GM12878 (cell line): ENCODE measurements around the gene KCNJ3. TPM values are rescaled to one million over a fixed set of nuclear protein-coding genes. Genes with fewer than 3 reads are reported as not detected.

Experiments
- ATAC-seq: fragments of 200-7000 bp; cut with Tn5 transposase; 3 replicates; pipeline ENCODE4 v1.9.1; 2020; ENCODE audit warnings: mild to moderate bottlenecking, moderate library complexity
- BruUV-seq: library from RNA; stranded (reverse); fragments of 400-500 nt; replicated peaks from 2 replicates; lab custom pipeline; 2021; lab: Mats Ljungman, UMichigan
- CTCF ChIA-PET: fragments of 300-600 bp; sonication (Branson Sonifier 250); formaldehyde crosslinking; extraction: SDS; loops from one replicate; lab custom pipeline; 2021; ENCODE audit warnings: inconsistent platforms; lab: Yijun Ruan, JAX
- POLR2A ChIA-PET: fragments of 350-600 bp; formaldehyde crosslinking; extraction: SDS; loops from one replicate; lab custom pipeline; 2021; ENCODE audit warnings: inconsistent platforms; lab: Charles Lee
- RAD21 ChIA-PET: fragments of 300-600 bp; sonication (Branson Sonifier 250); formaldehyde crosslinking; loops from one replicate; lab custom pipeline; 2023; ENCODE audit warnings: antibody characterized with exemption; ENCODE audit not compliant: unreplicated experiment; lab: Charles Lee
- SMC1A ChIA-PET: fragments of 300-600 bp; sonication (Branson Sonifier 250); formaldehyde crosslinking; loops from one replicate; lab custom pipeline; 2023; ENCODE audit not compliant: unreplicated experiment, uncharacterized antibody; lab: Charles Lee
- DNase-seq: peaks from one replicate; pipeline ENCODE4 v3.0.0-alpha.2; 2011; ENCODE audit warnings: low read depth, low spot score
- FAIRE-seq: peaks from 3 replicates; lab custom pipeline; 2011; peaks lifted over from hg19 to GRCh38; lab: Jason Lieb, UNC
- H2AFZ ChIP-seq: 2 replicates; pipeline ENCODE4 v1.6.0; 2011; ENCODE audit warnings: low read depth, low read length, control low read depth; ENCODE audit not compliant: control insufficient read depth
- H3K27ac ChIP-seq: 2 replicates; pipeline ENCODE4 v1.5.1; 2011; ENCODE audit warnings: control low read depth; ENCODE audit not compliant: control insufficient read depth, insufficient read depth
- H3K27me3 ChIP-seq, 2 experiments: replicated peaks in 1 of 2; 2 replicates each; pipeline versions ENCODE4 v1.6.0 to v1.6.1; 2011; ENCODE audit warnings: low read length in 1 of 2; ENCODE audit not compliant: control insufficient read depth in 2 of 2, insufficient read depth in 2 of 2
- H3K36me3 ChIP-seq, 2 experiments: 2 replicates each; pipeline ENCODE4 v1.5.1; 2011; ENCODE audit warnings: low read length in 1 of 2; ENCODE audit not compliant: control insufficient read depth in 2 of 2, insufficient read depth in 2 of 2
- H3K4me1 ChIP-seq: 2 replicates; pipeline ENCODE4 v1.6.1; 2011; ENCODE audit warnings: mild to moderate bottlenecking, low read length, moderate library complexity, mixed read lengths; ENCODE audit not compliant: control insufficient read depth, insufficient read depth
- H3K4me2 ChIP-seq: 2 replicates; pipeline ENCODE4 v1.6.0; 2011; ENCODE audit warnings: control low read depth; ENCODE audit not compliant: control insufficient read depth, insufficient read depth
- H3K4me3 ChIP-seq: fragments of 200-600 bp; sonication (generic); 2 replicates; pipeline ENCODE4 v1.5.1; 2016
- H3K79me2 ChIP-seq: 2 replicates; pipeline ENCODE4 v1.6.0; 2011; ENCODE audit warnings: low read length; ENCODE audit not compliant: control insufficient read depth, insufficient read depth
- H3K9ac ChIP-seq: 2 replicates; pipeline ENCODE4 v1.8.0; 2011; ENCODE audit warnings: low read length, control low read depth, mixed read lengths; ENCODE audit not compliant: control insufficient read depth, insufficient read depth
- H3K9me3 ChIP-seq: replicated peaks from 3 replicates; pipeline ENCODE4 v1.5.1; 2011; ENCODE audit warnings: mild to moderate bottlenecking, low read length; ENCODE audit not compliant: control insufficient read depth, insufficient read depth
- H4K20me1 ChIP-seq: 2 replicates; pipeline ENCODE4 v1.6.0; 2011; ENCODE audit not compliant: control insufficient read depth, insufficient read depth
- CBX5 ChIP-seq: sonication (generic); IDR thresholded peaks from 2 replicates; pipeline ENCODE4 v1.6.1; 2016; ENCODE audit warnings: low read depth, moderate library complexity, mild to moderate bottlenecking, inconsistent platforms
- LARP7 ChIP-seq: fragments of 450-650 bp; IDR thresholded peaks from 2 replicates; pipeline ENCODE4 v1.6.1; 2017; ENCODE audit warnings: mild to moderate bottlenecking
- RUNX3 ChIP-seq: IDR thresholded peaks from 2 replicates; pipeline ENCODE4 v1.6.1; 2012; ENCODE audit warnings: low read length, inconsistent platforms
- ZNF217 ChIP-seq: fragments of 450-650 bp; IDR thresholded peaks from 2 replicates; pipeline ENCODE4 v1.6.1; 2017; ENCODE audit warnings: antibody characterized with exemption, mild to moderate bottlenecking
- WGBS: methylation state at CpG from one replicate; pipeline ENCODE4 v1.1.6; 2016; ENCODE audit warnings: low lambda C conversion rate; ENCODE audit not compliant: insufficient replicate concordance, insufficient coverage; ENCODE audit errors: missing lambda C conversion rate; 5-methylcytosine and 5-hydroxymethylcytosine counted together
- in situ Hi-C: fragments of 300-500 bp; cut with MboI; formaldehyde crosslinking; loops from 9 replicates; pipeline ENCODE4 v1.14.3; 2018; ENCODE audit warnings: mixed read lengths
- intact Hi-C: fragments of 100-400 bp; cut with micrococcal nuclease; formaldehyde crosslinking; loops from one replicate; pipeline ENCODE4 v1.14.2; 2022; ENCODE audit not compliant: unreplicated experiment
- polyA plus RNA-seq, 11 experiments: library from polyadenylated mRNA; depleted of rRNA in 4 of 11; unstranded in 6 of 11; stranded (reverse) in 5 of 11; fragments of >200 nt; fragmentation: Nextera tagmentation in 4 of 11; fragmentation: Illumina TruSeq in 1 of 11; extraction: Ambion mirVana in 4 of 11; extraction: Trizol in 1 of 11; gene quantifications; 1 replicate in 1 of 11; 2 replicates in 10 of 11; pipeline versions ENCODE4 v1.2.1 to v1.2.3, GENCODE V29; 2011 to 2016; ENCODE audit warnings: inconsistent platforms in 2 of 11, missing spikeins in 2 of 11, low read depth in 1 of 11
- total RNA-seq, 4 experiments: library from RNA; depleted of rRNA in 3 of 4; stranded (reverse); fragments of >200 nt in 3 of 4; fragmentation: Illumina TruSeq in 1 of 4; extraction: Trizol in 1 of 4; gene quantifications; 2 replicates each; pipeline versions ENCODE4 v1.2.1 to v1.2.3, GENCODE V29; 2013 to 2021
- TF ChIP-seq, protein P1 (sequence below): fragments of 450-650 bp; IDR thresholded peaks from 2 replicates; pipeline ENCODE4 v1.6.1; 2017; ENCODE audit warnings: borderline replicate concordance
- TF ChIP-seq, protein P2 (sequence below): fragments of 450-650 bp; IDR thresholded peaks from 2 replicates; pipeline ENCODE4 v1.6.1; 2018; ENCODE audit warnings: mild to moderate bottlenecking, low read depth, moderate library complexity; ENCODE audit not compliant: partially characterized antibody
- TF ChIP-seq, protein P3 (sequence below): IDR thresholded peaks from 2 replicates; pipeline ENCODE4 v1.6.1; 2012; ENCODE audit warnings: low read length, inconsistent platforms

Gene KCNJ3
- total and polyA plus RNA-seq, 10 of the 15 experiments (the other 5 are each of a cell fraction or from before 2014, with no cell fraction given): 0.01 to 1.1 (median 0.04) TPM; not detected in 6

DNA sequence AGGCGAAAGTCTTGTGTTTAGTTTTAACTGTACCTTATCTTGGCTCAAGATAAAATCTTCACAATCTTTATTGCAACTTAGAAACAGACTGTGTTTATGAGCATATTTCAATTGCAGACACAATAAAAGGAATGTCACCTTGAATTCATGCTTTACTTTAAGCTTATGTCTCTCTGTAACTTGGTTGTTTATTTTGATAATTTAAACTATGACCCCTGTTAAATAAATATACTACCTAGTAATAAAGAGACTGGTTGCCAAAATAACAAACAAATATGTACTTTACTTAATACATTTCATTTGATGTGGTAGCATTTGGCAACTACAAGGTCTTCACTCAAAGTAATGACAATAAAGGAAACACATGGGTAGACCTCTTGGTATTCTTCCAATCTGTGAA is 202.6 kb downstream of the KCNJ3 start:
- no peaks in the 10 kb centered on the region for H3K9me3 ChIP-seq
- no peaks in the 10 kb centered on the region for H3K79me2 ChIP-seq
- WGBS: 0% methylated on average over 1 of the region's 1 CpG
- no peaks in the 10 kb centered on the region for H4K20me1 ChIP-seq
- TF ChIP-seq RUNX3 (no peak), LARP7 (no peak), CBX5 (no peak), ZNF217 (no peak)
- TF ChIP-seq, protein P1, sequence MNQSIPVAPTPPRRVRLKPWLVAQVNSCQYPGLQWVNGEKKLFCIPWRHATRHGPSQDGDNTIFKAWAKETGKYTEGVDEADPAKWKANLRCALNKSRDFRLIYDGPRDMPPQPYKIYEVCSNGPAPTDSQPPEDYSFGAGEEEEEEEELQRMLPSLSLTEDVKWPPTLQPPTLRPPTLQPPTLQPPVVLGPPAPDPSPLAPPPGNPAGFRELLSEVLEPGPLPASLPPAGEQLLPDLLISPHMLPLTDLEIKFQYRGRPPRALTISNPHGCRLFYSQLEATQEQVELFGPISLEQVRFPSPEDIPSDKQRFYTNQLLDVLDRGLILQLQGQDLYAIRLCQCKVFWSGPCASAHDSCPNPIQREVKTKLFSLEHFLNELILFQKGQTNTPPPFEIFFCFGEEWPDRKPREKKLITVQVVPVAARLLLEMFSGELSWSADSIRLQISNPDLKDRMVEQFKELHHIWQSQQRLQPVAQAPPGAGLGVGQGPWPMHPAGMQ: no peak
- TF ChIP-seq, protein P2, sequence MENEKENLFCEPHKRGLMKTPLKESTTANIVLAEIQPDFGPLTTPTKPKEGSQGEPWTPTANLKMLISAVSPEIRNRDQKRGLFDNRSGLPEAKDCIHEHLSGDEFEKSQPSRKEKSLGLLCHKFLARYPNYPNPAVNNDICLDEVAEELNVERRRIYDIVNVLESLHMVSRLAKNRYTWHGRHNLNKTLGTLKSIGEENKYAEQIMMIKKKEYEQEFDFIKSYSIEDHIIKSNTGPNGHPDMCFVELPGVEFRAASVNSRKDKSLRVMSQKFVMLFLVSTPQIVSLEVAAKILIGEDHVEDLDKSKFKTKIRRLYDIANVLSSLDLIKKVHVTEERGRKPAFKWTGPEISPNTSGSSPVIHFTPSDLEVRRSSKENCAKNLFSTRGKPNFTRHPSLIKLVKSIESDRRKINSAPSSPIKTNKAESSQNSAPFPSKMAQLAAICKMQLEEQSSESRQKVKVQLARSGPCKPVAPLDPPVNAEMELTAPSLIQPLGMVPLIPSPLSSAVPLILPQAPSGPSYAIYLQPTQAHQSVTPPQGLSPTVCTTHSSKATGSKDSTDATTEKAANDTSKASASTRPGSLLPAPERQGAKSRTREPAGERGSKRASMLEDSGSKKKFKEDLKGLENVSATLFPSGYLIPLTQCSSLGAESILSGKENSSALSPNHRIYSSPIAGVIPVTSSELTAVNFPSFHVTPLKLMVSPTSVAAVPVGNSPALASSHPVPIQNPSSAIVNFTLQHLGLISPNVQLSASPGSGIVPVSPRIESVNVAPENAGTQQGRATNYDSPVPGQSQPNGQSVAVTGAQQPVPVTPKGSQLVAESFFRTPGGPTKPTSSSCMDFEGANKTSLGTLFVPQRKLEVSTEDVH: no peak
- TF ChIP-seq, protein P3, sequence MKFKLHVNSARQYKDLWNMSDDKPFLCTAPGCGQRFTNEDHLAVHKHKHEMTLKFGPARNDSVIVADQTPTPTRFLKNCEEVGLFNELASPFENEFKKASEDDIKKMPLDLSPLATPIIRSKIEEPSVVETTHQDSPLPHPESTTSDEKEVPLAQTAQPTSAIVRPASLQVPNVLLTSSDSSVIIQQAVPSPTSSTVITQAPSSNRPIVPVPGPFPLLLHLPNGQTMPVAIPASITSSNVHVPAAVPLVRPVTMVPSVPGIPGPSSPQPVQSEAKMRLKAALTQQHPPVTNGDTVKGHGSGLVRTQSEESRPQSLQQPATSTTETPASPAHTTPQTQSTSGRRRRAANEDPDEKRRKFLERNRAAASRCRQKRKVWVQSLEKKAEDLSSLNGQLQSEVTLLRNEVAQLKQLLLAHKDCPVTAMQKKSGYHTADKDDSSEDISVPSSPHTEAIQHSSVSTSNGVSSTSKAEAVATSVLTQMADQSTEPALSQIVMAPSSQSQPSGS: no peak
- TF ChIP-seq, all 136 proteins: peak for 0
- POLR2A ChIA-PET: no interaction called here
- DNase-seq: no peak
- no TSS peak for BruUV-seq
- RAD21 ChIA-PET: no interaction called here
- SMC1A ChIA-PET: no interaction called here
- no peak for FAIRE-seq
- intact Hi-C loops (no loop called here), in situ Hi-C loops (no loop called here)
- no peak for ATAC-seq
- H3K9ac ChIP-seq: no peak overlapping the region
- no peak overlapping the region for H3K27ac ChIP-seq
- no peaks in the 10 kb centered on the region for H3K27me3 ChIP-seq
- no peak overlapping the region for H3K4me3 ChIP-seq
- no peaks in the 10 kb centered on the region for H3K4me1 ChIP-seq
- H2AFZ ChIP-seq: no peak overlapping the region
- no peak overlapping the region for H3K4me2 ChIP-seq
- CTCF ChIA-PET: no interaction called here
- no peaks in the 10 kb centered on the region for H3K36me3 ChIP-seq
